ENCODE measurements around the gene ABHD12B. TPM values are rescaled to one million over a fixed set of nuclear protein-coding genes. Genes with fewer than 3 reads are reported as not detected.

Gene ABHD12B
- polyA plus RNA-seq, 3 donors = 0.45 to 0.54 TPM; not detected in 1

DNA sequence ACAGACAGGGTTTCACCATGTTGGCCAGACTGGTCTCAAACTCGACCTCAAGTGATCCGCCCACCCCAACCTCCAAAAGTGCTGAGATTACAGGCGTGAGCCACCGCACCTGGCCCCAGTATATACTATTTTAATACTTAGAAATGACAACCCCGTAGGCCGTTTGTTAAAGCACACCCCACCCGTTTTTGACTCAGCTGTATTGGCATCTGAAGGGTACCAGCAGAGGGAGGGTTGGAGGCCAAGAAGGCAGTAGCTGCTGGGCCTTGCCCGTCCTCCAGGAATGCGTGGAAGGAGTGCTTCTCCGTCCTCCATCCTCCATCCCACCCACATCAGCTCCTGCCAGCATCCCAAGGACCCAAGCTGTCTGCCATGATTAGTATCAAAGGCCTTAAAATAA is 34.6 kb upstream of the ABHD12B start:
- Histone ChIP-seq H4K20me1 (ENCODE audit: insufficient read depth, low read length) (no peaks in the 10 kb centered on the region), H2AFZ (ENCODE audit: insufficient read depth, low read depth, low read length, poor library complexity, severe bottlenecking) (no peak overlapping the region), H3K9ac (ENCODE audit: insufficient read depth, low read length, poor library complexity, severe bottlenecking) (no peak overlapping the region), H3K27ac (ENCODE audit: low read depth in 1 of 2, low read length in 2 of 2) (no peak overlapping the region), H3K79me2 (ENCODE audit: insufficient read depth, low read length) (no peaks in the 10 kb centered on the region), H3K4me3 (replicated peaks in 1 of 3; ENCODE audit: low read depth in 2 of 3, low read length in 3 of 3) (no peak overlapping the region), H3K36me3 (replicated peaks in 1 of 2; ENCODE audit: control insufficient read depth in 1 of 2, insufficient read depth in 2 of 2, low read length in 2 of 2) (no peaks in the 10 kb centered on the region), H3K4me1 (ENCODE audit: control insufficient read depth in 1 of 2, insufficient read depth in 2 of 2, low read length in 2 of 2) (peaks cover 5% of the 10 kb centered on the region in 2 donors), H3K9me3 (replicated peaks in 1 of 2; ENCODE audit: control insufficient read depth in 1 of 2, insufficient read depth in 1 of 2, low read length in 2 of 2) (no peaks in the 10 kb centered on the region), H3K4me2 (replicated peaks; ENCODE audit: extremely low read depth, low read length, poor library complexity, severe bottlenecking) (no peak overlapping the region), H3K27me3 (ENCODE audit: control insufficient read depth in 2 of 2, insufficient read depth in 2 of 2, low read length in 2 of 2) (no peaks in the 10 kb centered on the region)
- peaks cover 0 to 8% (median 0%) of the 10 kb centered on the region in 3 donors for H3K27me3 Mint-ChIP-seq (ENCODE audit: low read depth in 3 of 3)
- H3K27ac Mint-ChIP-seq = peak overlapping the region in 1 of 7 donors; percentile 46
- intact Hi-C loops (cut with micrococcal nuclease) = loop anchor here in 1 of 2 donors (5.0 kb wide), 1 partner anchor 35 kb away; no protein-coding TSS in a partner anchor
- peaks cover 18% of the 10 kb centered on the region for H3K4me1 Mint-ChIP-seq
- H3K4me3 Mint-ChIP-seq = no peak overlapping the region
- H3K9me3 Mint-ChIP-seq = peaks cover 0 to 3% (median 0%) of the 10 kb centered on the region in 7 donors
- peaks cover 0 to 2% of the 10 kb centered on the region in 2 donors for H3K36me3 Mint-ChIP-seq
- TF ChIP-seq, protein P1, sequence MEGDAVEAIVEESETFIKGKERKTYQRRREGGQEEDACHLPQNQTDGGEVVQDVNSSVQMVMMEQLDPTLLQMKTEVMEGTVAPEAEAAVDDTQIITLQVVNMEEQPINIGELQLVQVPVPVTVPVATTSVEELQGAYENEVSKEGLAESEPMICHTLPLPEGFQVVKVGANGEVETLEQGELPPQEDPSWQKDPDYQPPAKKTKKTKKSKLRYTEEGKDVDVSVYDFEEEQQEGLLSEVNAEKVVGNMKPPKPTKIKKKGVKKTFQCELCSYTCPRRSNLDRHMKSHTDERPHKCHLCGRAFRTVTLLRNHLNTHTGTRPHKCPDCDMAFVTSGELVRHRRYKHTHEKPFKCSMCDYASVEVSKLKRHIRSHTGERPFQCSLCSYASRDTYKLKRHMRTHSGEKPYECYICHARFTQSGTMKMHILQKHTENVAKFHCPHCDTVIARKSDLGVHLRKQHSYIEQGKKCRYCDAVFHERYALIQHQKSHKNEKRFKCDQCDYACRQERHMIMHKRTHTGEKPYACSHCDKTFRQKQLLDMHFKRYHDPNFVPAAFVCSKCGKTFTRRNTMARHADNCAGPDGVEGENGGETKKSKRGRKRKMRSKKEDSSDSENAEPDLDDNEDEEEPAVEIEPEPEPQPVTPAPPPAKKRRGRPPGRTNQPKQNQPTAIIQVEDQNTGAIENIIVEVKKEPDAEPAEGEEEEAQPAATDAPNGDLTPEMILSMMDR (IDR thresholded peaks at IDR 0.05) = no peak
- WGBS (ENCODE audit: insufficient coverage) = 100% methylated on average over 2 of the region's 10 CpGs
- no peak for DNase-seq

DNA sequence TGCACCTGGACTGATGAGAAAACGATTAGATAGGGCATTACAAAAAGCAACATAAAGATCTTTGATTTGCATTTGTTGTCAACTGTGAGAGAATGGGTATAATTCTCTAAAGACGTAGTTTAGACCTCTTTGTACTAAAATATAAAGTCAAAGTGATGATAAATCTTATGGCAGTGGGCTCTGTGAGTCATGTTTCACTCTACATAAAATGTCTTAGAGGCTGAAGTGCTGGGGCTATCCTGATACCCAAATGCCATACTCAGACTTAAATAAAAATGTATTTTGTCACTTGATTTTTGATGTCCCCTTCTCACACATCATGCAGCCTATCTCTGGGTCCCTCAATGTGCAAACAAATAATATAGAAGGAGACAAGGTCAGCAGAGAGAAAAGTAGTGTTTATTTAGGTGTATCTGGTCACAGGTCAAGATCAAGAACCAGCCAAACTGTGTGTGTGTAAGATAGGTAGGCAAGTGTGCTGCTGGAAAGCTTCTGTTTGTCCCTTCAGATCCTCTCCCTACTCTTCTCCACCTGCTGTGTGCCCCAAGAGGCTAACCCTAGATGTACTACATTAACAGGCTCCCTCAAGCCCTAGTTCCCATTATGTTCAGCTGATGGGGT is 33.9 kb upstream of the ABHD12B start:
- H4K20me1 ChIP-seq (ENCODE audit: insufficient read depth, low read length) = no peaks in the 10 kb centered on the region
- peaks cover 0 to 5% (median 0%) of the 10 kb centered on the region in 3 donors for H3K27me3 Mint-ChIP-seq (ENCODE audit: low read depth in 3 of 3)
- peaks cover 5% of the 10 kb centered on the region in 2 donors for H3K4me1 ChIP-seq (ENCODE audit: control insufficient read depth in 1 of 2, insufficient read depth in 2 of 2, low read length in 2 of 2)
- intact Hi-C loops (cut with micrococcal nuclease) = loop anchor here in 1 of 2 donors (5.0 kb wide), 1 partner anchor 36 kb away; no protein-coding TSS in a partner anchor
- no peaks in the 10 kb centered on the region for H3K36me3 ChIP-seq (replicated peaks in 1 of 2; ENCODE audit: control insufficient read depth in 1 of 2, insufficient read depth in 2 of 2, low read length in 2 of 2)
- no peak overlapping the region for H3K4me3 Mint-ChIP-seq
- peaks cover 0 to 3% (median 0%) of the 10 kb centered on the region in 7 donors for H3K9me3 Mint-ChIP-seq
- no peak for DNase-seq
- peaks cover 12% of the 10 kb centered on the region for H3K4me1 Mint-ChIP-seq
- no peak overlapping the region for H3K9ac ChIP-seq (ENCODE audit: insufficient read depth, low read length, poor library complexity, severe bottlenecking)
- H3K27me3 ChIP-seq (ENCODE audit: control insufficient read depth in 2 of 2, insufficient read depth in 2 of 2, low read length in 2 of 2) = no peaks in the 10 kb centered on the region
- H3K4me3 ChIP-seq (replicated peaks in 1 of 3; ENCODE audit: low read depth in 2 of 3, low read length in 3 of 3) = no peak overlapping the region
- no peak overlapping the region for H2AFZ ChIP-seq (ENCODE audit: insufficient read depth, low read depth, low read length, poor library complexity, severe bottlenecking)
- TF ChIP-seq, protein P1 (IDR thresholded peaks at IDR 0.05) = no peak
- no peak overlapping the region for H3K27ac ChIP-seq (ENCODE audit: low read depth in 1 of 2, low read length in 2 of 2)
- no peak overlapping the region for H3K4me2 ChIP-seq (replicated peaks; ENCODE audit: extremely low read depth, low read length, poor library complexity, severe bottlenecking)
- no peaks in the 10 kb centered on the region for H3K79me2 ChIP-seq (ENCODE audit: insufficient read depth, low read length)
- H3K36me3 Mint-ChIP-seq = peaks cover 0 to 2% of the 10 kb centered on the region in 2 donors
- WGBS (ENCODE audit: insufficient coverage) = no CpG with 5 or more reads among the region's 2 CpGs
- H3K27ac Mint-ChIP-seq = no peak overlapping the region
- no peaks in the 10 kb centered on the region for H3K9me3 ChIP-seq (replicated peaks in 1 of 2; ENCODE audit: control insufficient read depth in 1 of 2, insufficient read depth in 1 of 2, low read length in 2 of 2)

Data from CD14-positive monocyte (primary cell).